HepG2 (cell line): ENCODE results near the gene MEA1. TPM values are rescaled to one million over a fixed set of nuclear protein-coding genes. Genes with fewer than 3 reads are reported as not detected.
A peak's percentile ranks its signal among the peaks of the same experiment; 100 is the strongest.

ENCODE experiments used
- FUBP1 ChIP-seq: sonication (generic); formaldehyde crosslinking; IDR thresholded peaks from 2 replicates; pipeline ENCODE4 v1.5.1; 2020; ENCODE audit warnings: missing genetic modification reagents, mild to moderate bottlenecking, borderline replicate concordance
- GPBP1L1 ChIP-seq: sonication (generic); formaldehyde crosslinking; IDR thresholded peaks from 2 replicates; pipeline ENCODE4 v1.5.0; 2020; ENCODE audit warnings: mild to moderate bottlenecking, missing genetic modification reagents
- GTF2F1 ChIP-seq: fragments of 150-350 bp; IDR thresholded peaks from 2 replicates; pipeline ENCODE4 v1.6.1; 2014; ENCODE audit warnings: low read length
- HMG20A ChIP-seq: IDR thresholded peaks from 2 replicates; pipeline ENCODE4 v1.6.1; 2016; ENCODE audit warnings: borderline replicate concordance
- HNF1B ChIP-seq: sonication (generic); formaldehyde crosslinking; IDR thresholded peaks from 2 replicates; pipeline ENCODE4 v1.5.1; 2020; ENCODE audit warnings: mild to moderate bottlenecking, moderate library complexity, missing genetic modification reagents
- MED13 ChIP-seq: sonication (generic); formaldehyde crosslinking; IDR thresholded peaks from 2 replicates; pipeline ENCODE4 v1.5.0; 2020; ENCODE audit warnings: missing genetic modification reagents
- NFE2L2 ChIP-seq: fragments of 150-350 bp; IDR thresholded peaks from 2 replicates; pipeline ENCODE4 v1.6.1; 2014; ENCODE audit warnings: low read length
- POLR2A ChIP-seq, 2 experiments: IDR thresholded peaks; 2 replicates each; pipeline ENCODE4 v1.6.1; 2011; ENCODE audit warnings: low read depth in 2 of 2, low read length in 2 of 2, mild to moderate bottlenecking in 1 of 2, moderate library complexity in 1 of 2; ENCODE audit not compliant: insufficient read depth in 1 of 2
- SKI ChIP-seq: fragments of 450-650 bp; IDR thresholded peaks from one replicate; pipeline ENCODE4 v1.6.1; 2018; ENCODE audit warnings: mild to moderate bottlenecking; ENCODE audit not compliant: partially characterized antibody
- SOX5 ChIP-seq: IDR thresholded peaks from 2 replicates; pipeline ENCODE4 v1.6.1; 2016; ENCODE audit warnings: borderline replicate concordance
- TRIM24 ChIP-seq: sonication (generic); formaldehyde crosslinking; IDR thresholded peaks from 2 replicates; pipeline ENCODE4 v1.8.0; 2022; ENCODE audit warnings: mild to moderate bottlenecking, missing genetic modification reagents
- ZBTB44 ChIP-seq: sonication (generic); formaldehyde crosslinking; IDR thresholded peaks from 2 replicates; pipeline ENCODE4 v1.4.0; 2020; ENCODE audit warnings: missing genetic modification reagents
- ZNF407 ChIP-seq: sonication (generic); formaldehyde crosslinking; IDR thresholded peaks from one replicate; pipeline ENCODE4 v1.5.1; 2020; ENCODE audit warnings: mild to moderate bottlenecking, missing genetic modification reagents; ENCODE audit errors: not compliant biosample characterization
- ZSCAN25 ChIP-seq: sonication (generic); formaldehyde crosslinking; IDR thresholded peaks from 2 replicates; pipeline ENCODE4 v1.8.0; 2022; ENCODE audit warnings: mild to moderate bottlenecking, missing genetic modification reagents
- polyA plus RNA-seq, 8 experiments: library from polyadenylated mRNA; depleted of rRNA in 3 of 8; stranded (reverse) in 7 of 8; unstranded in 1 of 8; fragments of >200 nt; fragmentation: Illumina TruSeq in 4 of 8; extraction: Trizol in 4 of 8; gene quantifications; 2 replicates each; pipeline versions ENCODE4 v1.2.1 to v1.2.3, GENCODE V29; 2011 to 2016; ENCODE audit warnings: low read depth in 4 of 8, missing spikeins in 1 of 8, mixed read lengths in 1 of 8; ENCODE audit not compliant: insufficient read depth in 1 of 8
- total RNA-seq, 5 experiments: library from RNA; depleted of rRNA; stranded (reverse); fragments of >200 nt; fragmentation: Illumina TruSeq; extraction: Trizol; gene quantifications; 2 replicates each; pipeline ENCODE4 v1.2.3, GENCODE V29; 2016; ENCODE audit warnings: low read depth in 1 of 5

MEA1 gene
- total and polyA plus RNA-seq, 2 of the 13 experiments (the other 11 are each of a cell fraction or from before 2014, with no cell fraction given), result 75.6 to 86.2 TPM

- TF ChIP-seq GPBP1L1 (CRISPR knock-in tag), result no peak
- peak; percentile 71 for TF ChIP-seq ZNF407 (CRISPR knock-in tag)
- no peak for TF ChIP-seq NFE2L2
- TF ChIP-seq TRIM24 (CRISPR knock-in tag), result no peak
- TF ChIP-seq HNF1B (CRISPR knock-in tag), result peak; percentile 74
- 0 out of 2 replicates have a peak, but pooled peaks have one; percentile 18 for TF ChIP-seq SOX5 (CRISPR knock-in tag)
- no peak for TF ChIP-seq GTF2F1
- TF ChIP-seq ZSCAN25 (CRISPR knock-in tag), result peak; percentile 49; the same call in 1 of the 2 replicates
- no peak for TF ChIP-seq FUBP1 (CRISPR knock-in tag)
- no peak for TF ChIP-seq HMG20A (CRISPR knock-in tag)
- peak; percentile 57; the same call in 1 of the 2 replicates for TF ChIP-seq MED13
- no peak for TF ChIP-seq ZBTB44
- peak; percentile 20 for TF ChIP-seq SKI
- peak; percentile 83 to 87 for TF ChIP-seq POLR2A (IDR thresholded peaks at IDR 0.05; ENCODE audit: insufficient read depth in 1 of 2, low read depth in 2 of 2, low read length in 2 of 2)
Observed at GRCh38 chr6:43021270-43022047, 7.7 kb upstream of the MEA1 start, which contains the start of gene RRP36 (continued).
